WTC11 (cell line): ENCODE results near the gene VWF.

Experiments used
- CREM ChIP-seq: sonication (generic); formaldehyde crosslinking; IDR thresholded peaks from 2 replicates; pipeline ENCODE4 v1.8.1; 2022; ENCODE audit warnings: mild to moderate bottlenecking, missing genetic modification reagents, moderate library complexity
- ESRRA ChIP-seq: sonication (generic); formaldehyde crosslinking; IDR thresholded peaks from 2 replicates; pipeline ENCODE4 v1.8.1; 2022; ENCODE audit warnings: mild to moderate bottlenecking, missing genetic modification reagents, borderline replicate concordance
- NFYB ChIP-seq: sonication (generic); formaldehyde crosslinking; conservative IDR thresholded peaks from 2 replicates; pipeline ENCODE4 v1.8.0; 2022; ENCODE audit warnings: low read depth, missing genetic modification reagents
- SP1 ChIP-seq: sonication (generic); formaldehyde crosslinking; conservative IDR thresholded peaks from 2 replicates; pipeline ENCODE4 v1.8.1; 2022; ENCODE audit warnings: missing genetic modification reagents
- ZNF232 ChIP-seq: sonication (generic); formaldehyde crosslinking; IDR thresholded peaks from 2 replicates; pipeline ENCODE4 v1.8.0; 2022; ENCODE audit warnings: mild to moderate bottlenecking, missing genetic modification reagents
- TF ChIP-seq, protein P1 (sequence below): fragments of 200-600 bp; IDR thresholded peaks from 2 replicates; pipeline ENCODE4 v1.8.0; 2022; ENCODE audit warnings: antibody characterized with exemption
- TF ChIP-seq, protein P2 (sequence below): sonication (generic); formaldehyde crosslinking; IDR thresholded peaks from 2 replicates; pipeline ENCODE4 v1.8.0; 2023; ENCODE audit warnings: missing genetic modification reagents

DNA sequence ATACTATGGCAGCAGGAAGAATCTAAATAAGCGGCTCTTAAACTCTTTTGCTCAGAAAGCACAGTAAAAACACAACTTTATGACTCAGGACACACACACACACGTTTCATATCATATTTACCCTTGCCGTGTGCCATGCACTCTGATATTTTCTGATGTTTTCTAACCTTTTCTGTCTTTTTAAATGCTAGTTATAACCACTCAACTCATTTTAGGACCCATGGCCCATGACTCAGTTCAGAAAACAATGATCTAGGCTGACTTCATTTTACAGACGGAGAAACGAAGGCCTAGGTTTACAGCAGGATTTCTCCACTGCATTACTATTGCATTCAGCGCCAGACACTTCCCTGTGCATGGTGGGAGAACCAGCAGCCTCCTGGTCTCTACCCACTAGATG, 9.1 kb downstream of the VWF start:
- TF ChIP-seq SP1 = no peak
- TF ChIP-seq, protein P1, sequence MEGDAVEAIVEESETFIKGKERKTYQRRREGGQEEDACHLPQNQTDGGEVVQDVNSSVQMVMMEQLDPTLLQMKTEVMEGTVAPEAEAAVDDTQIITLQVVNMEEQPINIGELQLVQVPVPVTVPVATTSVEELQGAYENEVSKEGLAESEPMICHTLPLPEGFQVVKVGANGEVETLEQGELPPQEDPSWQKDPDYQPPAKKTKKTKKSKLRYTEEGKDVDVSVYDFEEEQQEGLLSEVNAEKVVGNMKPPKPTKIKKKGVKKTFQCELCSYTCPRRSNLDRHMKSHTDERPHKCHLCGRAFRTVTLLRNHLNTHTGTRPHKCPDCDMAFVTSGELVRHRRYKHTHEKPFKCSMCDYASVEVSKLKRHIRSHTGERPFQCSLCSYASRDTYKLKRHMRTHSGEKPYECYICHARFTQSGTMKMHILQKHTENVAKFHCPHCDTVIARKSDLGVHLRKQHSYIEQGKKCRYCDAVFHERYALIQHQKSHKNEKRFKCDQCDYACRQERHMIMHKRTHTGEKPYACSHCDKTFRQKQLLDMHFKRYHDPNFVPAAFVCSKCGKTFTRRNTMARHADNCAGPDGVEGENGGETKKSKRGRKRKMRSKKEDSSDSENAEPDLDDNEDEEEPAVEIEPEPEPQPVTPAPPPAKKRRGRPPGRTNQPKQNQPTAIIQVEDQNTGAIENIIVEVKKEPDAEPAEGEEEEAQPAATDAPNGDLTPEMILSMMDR = no peak
- no peak for TF ChIP-seq CREM (CRISPR knock-in tag)
- TF ChIP-seq ZNF232 = no peak
- TF ChIP-seq NFYB (CRISPR knock-in tag) = no peak
- TF ChIP-seq ESRRA = no peak
- TF ChIP-seq, protein P2, sequence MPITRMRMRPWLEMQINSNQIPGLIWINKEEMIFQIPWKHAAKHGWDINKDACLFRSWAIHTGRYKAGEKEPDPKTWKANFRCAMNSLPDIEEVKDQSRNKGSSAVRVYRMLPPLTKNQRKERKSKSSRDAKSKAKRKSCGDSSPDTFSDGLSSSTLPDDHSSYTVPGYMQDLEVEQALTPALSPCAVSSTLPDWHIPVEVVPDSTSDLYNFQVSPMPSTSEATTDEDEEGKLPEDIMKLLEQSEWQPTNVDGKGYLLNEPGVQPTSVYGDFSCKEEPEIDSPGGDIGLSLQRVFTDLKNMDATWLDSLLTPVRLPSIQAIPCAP (CRISPR knock-in tag) = no peak
